Ureter (tissue), 1 donor: ENCODE results near the gene PDCD10. TPM values are rescaled to one million over a fixed set of nuclear protein-coding genes. Genes with fewer than 3 reads are reported as not detected.
A peak's percentile ranks its signal among the peaks of the same experiment; 100 is the strongest.

Source experiments
- DNase-seq: peaks from one replicate; pipeline ENCODE4 v3.0.0-alpha.2; 2020; ENCODE audit warnings: low spot score
- total RNA-seq: library from RNA; stranded (reverse); gene quantifications from one replicate; pipeline ENCODE4 v1.2.4, GENCODE V29; 2023
- donor health status: DM: yes; HTN: yes; CAD: no.

Gene PDCD10
- total RNA-seq, 1 donor from 2014 or later = 55.4 TPM

DNA sequence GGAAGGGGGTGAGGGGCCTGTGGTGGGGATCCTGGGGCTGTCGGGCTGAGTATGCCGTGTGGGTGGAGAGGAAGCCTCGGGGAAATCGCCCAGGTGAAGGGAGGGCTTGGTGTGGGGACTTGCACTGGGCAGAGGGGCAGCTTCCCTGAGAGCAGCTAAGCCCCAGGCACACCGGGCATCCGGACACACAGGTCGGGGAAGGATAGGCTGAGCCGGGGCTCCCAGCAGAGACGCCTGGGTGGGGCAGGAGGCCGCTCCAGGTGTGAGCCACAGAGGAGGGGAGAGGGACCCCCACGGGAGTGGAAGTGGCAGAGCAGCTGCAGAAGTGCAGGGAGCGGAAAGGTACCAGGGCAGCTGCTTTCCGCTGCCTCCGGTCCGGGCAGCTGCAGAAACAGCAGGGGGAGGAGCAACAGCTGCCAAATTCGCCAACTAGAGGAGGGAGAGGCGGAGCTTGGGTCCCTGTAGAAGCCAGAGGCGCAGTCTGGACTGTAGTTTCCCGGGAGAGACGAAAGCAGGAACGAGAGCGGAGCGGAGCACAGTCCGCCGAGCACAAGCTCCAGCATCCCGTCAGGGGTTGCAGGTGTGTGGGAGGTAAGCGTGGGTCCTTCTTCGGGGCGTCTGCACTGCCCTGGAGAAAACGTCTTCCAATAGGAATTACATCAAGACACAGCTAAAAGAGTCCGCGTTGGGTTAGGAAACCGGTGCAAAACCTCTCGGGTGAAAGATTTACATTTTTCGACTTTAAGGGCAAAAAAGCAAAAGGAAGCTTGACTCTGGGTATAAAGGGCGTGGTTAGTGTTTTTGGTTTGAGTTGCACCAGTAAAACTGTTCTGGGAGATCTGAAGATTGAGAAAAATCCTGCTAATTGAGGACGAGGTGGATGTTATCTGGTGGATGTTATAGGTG, 794 bp upstream of the PDCD10 start, which contains the start of gene SERPINI1:
Gene SERPINI1, plus strand, starts transcription at position 489 of the 906 bp plus-strand sequence. CDS start 53,408 bp downstream, outside the sequence.
- DNase-seq = peak; percentile 92

- no peak for DNase-seq
Observed at GRCh38 chr3:167733961-167734497, 663 bp downstream of the PDCD10 start.

DNA sequence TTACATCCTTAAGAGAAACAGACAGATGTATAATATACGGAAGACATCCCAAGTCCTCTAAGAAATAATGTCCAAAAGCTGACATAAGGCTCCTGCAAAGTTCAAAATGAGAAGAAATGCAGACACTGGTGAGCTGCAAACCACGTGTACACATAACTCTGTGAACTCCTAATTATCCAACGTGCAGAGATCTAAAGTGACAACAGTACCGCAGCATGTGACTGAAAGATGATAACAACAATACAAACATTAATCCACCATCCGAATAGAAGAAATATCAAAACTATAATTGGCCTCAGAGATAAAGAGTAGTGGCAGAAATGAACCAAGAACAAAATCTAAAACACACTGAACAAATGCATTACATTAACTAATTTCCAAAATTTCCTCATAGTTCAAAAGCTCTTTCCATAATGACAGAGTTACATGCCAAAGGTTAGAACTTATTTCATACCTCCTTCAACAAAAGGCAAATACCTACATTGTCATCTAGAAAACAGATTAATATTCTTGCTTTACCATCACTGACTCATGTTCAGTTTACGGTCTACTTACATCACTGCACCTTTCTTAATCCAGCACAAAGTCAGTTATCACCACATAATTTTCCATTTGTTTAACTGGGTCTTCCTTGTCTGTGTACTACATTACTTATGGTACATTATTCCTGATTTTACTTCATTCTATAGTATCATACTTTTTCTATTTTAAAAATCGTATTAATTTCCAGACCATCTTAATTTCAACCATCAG, 2.2 kb downstream of the PDCD10 start:
- no peak for DNase-seq

DNA sequence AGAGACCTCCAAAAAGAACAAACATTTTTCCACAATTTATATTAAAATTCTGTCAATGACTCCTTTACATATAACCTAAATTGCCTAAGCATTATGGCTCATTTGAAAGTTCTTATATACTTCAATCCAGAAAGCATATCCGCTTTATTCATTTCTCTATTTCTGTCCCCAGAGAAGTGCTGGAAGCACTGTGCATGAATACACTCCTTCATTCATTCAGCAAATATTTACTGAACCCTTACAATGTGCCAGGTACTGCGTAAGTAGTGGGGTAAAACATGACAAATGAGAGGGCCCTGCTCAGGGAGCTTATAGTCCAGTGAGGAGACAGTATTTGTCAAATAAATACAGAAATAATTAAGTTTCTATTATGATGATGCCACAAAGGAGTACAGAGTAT, 3.3 kb downstream of the PDCD10 start:
- DNase-seq = no peak

DNA sequence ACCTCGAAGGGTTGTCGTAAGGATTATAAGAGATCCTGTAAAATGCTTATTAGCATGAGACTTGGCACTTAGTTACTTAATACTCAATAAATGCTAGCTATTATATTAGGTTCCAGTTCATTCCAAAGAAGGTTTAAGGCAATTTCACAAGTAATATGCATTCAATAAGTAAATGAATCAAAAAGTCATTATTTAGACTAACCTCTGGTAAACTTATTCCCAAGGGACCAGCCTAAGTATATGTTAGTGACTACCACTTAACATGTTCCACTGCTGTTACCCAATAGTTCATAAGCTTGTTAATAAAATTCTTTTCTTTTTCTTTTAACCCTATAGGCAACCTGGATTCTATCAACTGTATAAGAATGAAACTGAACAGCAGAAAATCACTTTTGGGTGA, 5.1 kb downstream of the PDCD10 start:
- DNase-seq = no peak

- no peak for DNase-seq
Observed at GRCh38 chr3:167728632-167729323, 5.9 kb downstream of the PDCD10 start.

- DNase-seq = no peak
Observed at GRCh38 chr3:167728176-167728575, 6.5 kb downstream of the PDCD10 start.

DNA sequence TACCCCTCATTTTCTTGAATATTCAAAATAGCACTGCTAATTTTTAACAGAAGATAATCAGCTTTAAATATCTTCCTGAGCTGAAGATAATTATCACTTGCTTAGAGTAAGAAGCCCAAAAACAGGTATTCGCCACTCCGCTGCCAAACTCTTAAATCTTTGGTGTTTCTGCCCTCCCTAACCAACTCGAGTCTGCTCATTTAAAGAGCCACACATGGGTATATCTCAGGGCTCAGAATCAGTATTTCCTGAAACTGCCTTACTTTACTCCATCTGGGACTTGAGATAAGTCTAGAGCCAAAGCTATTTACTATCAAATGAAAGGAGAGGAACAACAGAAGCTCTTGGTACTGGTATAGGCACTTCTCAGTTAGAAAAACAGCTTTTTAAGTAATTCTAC, 10.8 kb downstream of the PDCD10 start:
- DNase-seq = no peak

DNA sequence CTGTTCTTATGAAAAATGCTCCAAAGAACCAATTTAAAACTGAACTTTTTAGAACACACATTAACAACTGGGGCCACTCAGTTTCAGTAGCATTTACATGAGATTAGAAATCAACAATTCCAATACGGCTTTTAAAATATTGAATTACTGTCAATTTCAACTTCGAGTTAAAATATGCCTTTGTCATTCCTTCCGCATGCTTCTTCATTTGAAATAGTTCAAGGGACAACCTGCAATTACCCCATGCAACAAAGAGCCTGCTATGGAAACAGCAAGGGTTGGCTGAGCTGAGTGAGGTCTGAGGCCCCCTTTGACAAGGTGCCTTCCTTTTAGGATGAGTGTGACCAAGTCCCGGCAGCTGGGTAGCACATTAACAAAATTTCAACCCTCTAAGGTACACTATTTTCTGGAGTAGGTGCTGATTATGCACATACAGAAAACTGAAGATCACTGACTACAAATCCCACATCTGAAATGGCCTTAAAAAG, 11.6 kb downstream of the PDCD10 start:
- no peak for DNase-seq

DNA sequence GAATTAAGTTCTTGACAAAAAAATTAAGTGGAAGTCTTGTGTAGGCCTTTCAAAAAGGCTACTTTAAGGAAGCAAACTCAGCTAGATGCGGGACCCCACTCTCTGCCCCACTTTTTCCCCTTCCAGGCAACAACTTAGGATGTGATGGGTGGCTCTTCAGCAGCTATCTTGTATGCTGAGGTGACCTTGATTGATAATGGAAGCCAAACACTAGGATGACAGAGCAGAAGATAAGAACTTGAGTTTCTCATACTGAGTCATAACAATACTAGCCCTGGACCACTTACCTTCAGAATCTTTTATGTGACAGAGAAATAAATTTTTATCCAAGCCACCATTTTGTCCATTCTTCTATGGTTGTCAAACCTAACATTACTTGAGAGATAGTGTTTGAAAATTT, 16.1 kb downstream of the PDCD10 start:
- no peak for DNase-seq

DNA sequence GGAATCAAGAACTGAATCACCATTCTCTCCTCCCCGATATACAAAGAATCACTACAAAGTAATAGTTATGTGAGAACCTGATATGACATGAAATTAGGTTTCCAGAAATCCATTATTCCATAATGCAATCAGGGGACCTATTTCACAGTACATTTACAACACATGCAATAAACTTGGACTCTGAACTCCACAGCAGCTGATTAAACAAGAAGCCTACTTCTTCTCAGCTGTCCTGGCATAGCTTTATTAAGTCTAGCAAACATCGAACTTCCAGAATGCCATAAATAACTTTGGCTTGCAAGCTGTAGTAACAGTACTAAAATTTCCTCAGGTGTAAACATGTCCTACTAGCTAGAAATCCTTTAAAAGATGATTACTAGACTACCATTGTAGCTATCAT, 17.8 kb downstream of the PDCD10 start:
- no peak for DNase-seq

GRCh38 chr3:167714871-167715270, 19.8 kb downstream of the PDCD10 start:
- DNase-seq = no peak

DNA sequence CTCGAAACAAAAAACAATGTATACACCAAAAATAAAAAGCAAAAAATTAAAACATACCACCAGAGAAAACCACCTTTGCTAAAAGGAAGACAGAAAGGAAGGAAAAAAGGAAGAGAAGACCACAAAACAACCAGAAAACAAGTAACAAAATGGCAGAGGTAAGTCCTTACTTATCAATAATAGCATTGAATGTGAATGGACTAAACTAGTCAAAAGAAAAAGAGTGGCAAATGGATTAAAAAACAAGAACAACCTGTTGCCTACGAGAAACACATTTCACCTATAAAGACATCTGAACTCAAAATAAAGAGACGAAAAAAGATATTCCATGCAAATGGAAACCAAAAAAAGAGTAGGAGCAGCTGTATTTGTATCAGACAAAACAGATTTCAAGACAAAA, 22.2 kb downstream of the PDCD10 start:
- DNase-seq = no peak

GRCh38 chr3:167711439-167711838, 23.3 kb downstream of the PDCD10 start:
- no peak for DNase-seq

DNA sequence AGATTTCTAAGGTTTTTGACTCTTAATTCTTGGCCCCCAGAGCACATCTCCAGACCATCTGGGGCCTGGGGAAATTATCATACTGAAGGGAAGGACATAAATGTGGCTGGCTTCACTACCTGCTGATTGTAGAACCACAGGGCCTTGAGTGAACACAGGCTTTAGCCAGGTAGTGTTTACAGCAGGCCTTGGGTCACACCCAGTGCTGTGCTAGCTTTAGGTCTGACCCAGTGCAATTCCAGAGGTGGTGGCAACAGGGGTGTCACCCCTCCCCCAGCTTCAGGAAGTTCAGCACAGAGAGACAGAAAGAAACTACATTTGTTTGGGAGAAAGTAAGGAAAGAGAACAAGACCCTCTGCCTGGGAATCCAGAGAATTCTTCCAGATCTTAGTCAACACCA, 24.1 kb downstream of the PDCD10 start:
- DNase-seq = no peak

GRCh38 chr3:167709690-167710089, 25.0 kb downstream of the PDCD10 start:
- DNase-seq = no peak

DNA sequence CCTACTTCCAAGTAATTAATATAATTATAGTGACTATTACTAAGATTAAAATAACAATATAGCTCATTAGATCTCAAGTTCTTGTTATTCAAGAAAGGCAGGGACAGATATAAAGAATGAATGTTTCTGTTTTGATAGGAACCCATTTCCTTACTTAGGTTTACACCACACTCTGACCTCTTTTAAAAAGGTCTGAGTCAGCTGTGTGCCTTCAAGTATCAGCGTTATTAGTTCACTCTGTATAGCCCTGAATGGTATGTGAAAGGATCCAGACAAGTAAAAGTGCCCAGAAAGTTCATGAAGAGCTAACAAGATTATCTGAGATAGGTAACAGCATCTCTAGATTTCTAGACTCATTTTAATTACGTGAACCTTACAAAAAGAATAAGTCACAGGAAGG, 28.9 kb downstream of the PDCD10 start:
- no peak for DNase-seq

- DNase-seq = no peak
Observed at GRCh38 chr3:167700926-167701325, 33.8 kb downstream of the PDCD10 start.

GRCh38 chr3:167700046-167700445, 34.6 kb downstream of the PDCD10 start:
- no peak for DNase-seq

GRCh38 chr3:167694121-167694520, 40.6 kb downstream of the PDCD10 start:
- DNase-seq = no peak

- DNase-seq = no peak
Observed at GRCh38 chr3:167691366-167691765, 43.3 kb downstream of the PDCD10 start.
